Measurements from ENCODE around the gene LGALS8.
A peak's percentile ranks its signal among the peaks of the same experiment; 100 is the strongest.

Gene LGALS8

GRCh38 chr1:236509647-236510401 is 14.0 kb upstream of the LGALS8 start:
- DNase-seq, result no peak

GRCh38 chr1:236511735-236512418 is 11.9 kb upstream of the LGALS8 start:
- DNase-seq, result no peak

- no peak for DNase-seq
Observed at GRCh38 chr1:236514703-236515442, 8.9 kb upstream of the LGALS8 start.

GRCh38 chr1:236515443-236515958 is 8.3 kb upstream of the LGALS8 start:
- no peak for DNase-seq

GRCh38 chr1:236516929-236517704 is 6.7 kb upstream of the LGALS8 start:
- no peak for DNase-seq

- DNase-seq, result no peak
Observed at GRCh38 chr1:236518322-236518721, 5.5 kb upstream of the LGALS8 start.

GRCh38 chr1:236520445-236521005 is 3.3 kb upstream of the LGALS8 start:
- DNase-seq, result no peak

GRCh38 chr1:236522937-236523703 is 662 bp upstream of the LGALS8 start:
- DNase-seq, result no peak

- peak; percentile 23 for DNase-seq
Observed at GRCh38 chr1:236524142-236524894, 536 bp downstream of the LGALS8 start.

- DNase-seq, result no peak
Observed at GRCh38 chr1:236524895-236525184, 1.1 kb downstream of the LGALS8 start.

- no peak for DNase-seq
Observed at GRCh38 chr1:236526079-236526478, 2.3 kb downstream of the LGALS8 start.

- DNase-seq, result no peak
Observed at GRCh38 chr1:236530286-236530685, 6.5 kb downstream of the LGALS8 start.

GRCh38 chr1:236530959-236531358 is 7.2 kb downstream of the LGALS8 start:
- DNase-seq, result no peak

GRCh38 chr1:236532850-236533249 is 9.1 kb downstream of the LGALS8 start:
- DNase-seq, result no peak

- DNase-seq, result no peak
Observed at GRCh38 chr1:236534151-236534651, 10.4 kb downstream of the LGALS8 start.

GRCh38 chr1:236535190-236535589 is 11.4 kb downstream of the LGALS8 start:
- no peak for DNase-seq

- no peak for DNase-seq
Observed at GRCh38 chr1:236535662-236536161, 11.9 kb downstream of the LGALS8 start.

GRCh38 chr1:236536540-236536939 is 12.8 kb downstream of the LGALS8 start:
- no peak for DNase-seq

GRCh38 chr1:236540813-236541465 is 17.2 kb downstream of the LGALS8 start:
- no peak for DNase-seq

GRCh38 chr1:236541710-236542109 is 17.9 kb downstream of the LGALS8 start:
- no peak for DNase-seq
